ENCODE measurements around the gene TRABD2B.

TRABD2B gene

GRCh38 chr1:47796626-47797025, 200.6 kb downstream of the TRABD2B start:
- intact Hi-C loops (cut with DNase I): no loop called here
- no peak for DNase-seq

- intact Hi-C loops (cut with DNase I): no loop called here
- no peak for DNase-seq
Observed at GRCh38 chr1:47795102-47795501, 202.1 kb downstream of the TRABD2B start.

GRCh38 chr1:47794530-47794929, 202.7 kb downstream of the TRABD2B start:
- intact Hi-C loops (cut with DNase I): no loop called here
- no peak for DNase-seq

- intact Hi-C loops (cut with DNase I): no loop called here
- no peak for DNase-seq
Observed at GRCh38 chr1:47794081-47794480, 203.1 kb downstream of the TRABD2B start.

- DNase-seq: no peak
- intact Hi-C loops (cut with DNase I): no loop called here
Observed at GRCh38 chr1:47793563-47793962, 203.6 kb downstream of the TRABD2B start.

- intact Hi-C loops (cut with DNase I): no loop called here
- DNase-seq: no peak
Observed at GRCh38 chr1:47792779-47793178, 204.4 kb downstream of the TRABD2B start.

- no peak for DNase-seq
- intact Hi-C loops (cut with DNase I): no loop called here
Observed at GRCh38 chr1:47791879-47792608, 205.1 kb downstream of the TRABD2B start.

GRCh38 chr1:47788761-47789160, 208.4 kb downstream of the TRABD2B start:
- intact Hi-C loops (cut with DNase I): no loop called here
- no peak for DNase-seq

GRCh38 chr1:47787560-47787959, 209.6 kb downstream of the TRABD2B start:
- no peak for DNase-seq
- intact Hi-C loops (cut with DNase I): no loop called here

- intact Hi-C loops (cut with DNase I): no loop called here
- DNase-seq: no peak
Observed at GRCh38 chr1:47786316-47786715, 210.9 kb downstream of the TRABD2B start.

- intact Hi-C loops (cut with DNase I): no loop called here
- DNase-seq: no peak
Observed at GRCh38 chr1:47785561-47786271, 211.5 kb downstream of the TRABD2B start.

GRCh38 chr1:47785118-47785517, 212.1 kb downstream of the TRABD2B start:
- intact Hi-C loops (cut with DNase I): no loop called here
- no peak for DNase-seq

- intact Hi-C loops (cut with DNase I): no loop called here
- DNase-seq: no peak
Observed at GRCh38 chr1:47784497-47784822, 212.7 kb downstream of the TRABD2B start.

GRCh38 chr1:47783638-47784496, 213.3 kb downstream of the TRABD2B start:
- intact Hi-C loops (cut with DNase I): no loop called here
- DNase-seq: no peak

- intact Hi-C loops (cut with DNase I): no loop called here
Observed at GRCh38 chr1:47782414-47783166, 214.6 kb downstream of the TRABD2B start.

GRCh38 chr1:47781171-47781959, 215.8 kb downstream of the TRABD2B start:
- peak in 13 of 42 donors; percentile 3 to 45 (median 20) for DNase-seq
- intact Hi-C loops (cut with DNase I): no loop called here

More at GRCh38 chr1:47782414-47783166, 214.6 kb downstream of the TRABD2B start:
- DNase-seq: no peak

- DNase-seq: no peak
- intact Hi-C loops (cut with DNase I): no loop called here
Observed at GRCh38 chr1:47780469-47780995, 216.7 kb downstream of the TRABD2B start.

- DNase-seq: no peak
- intact Hi-C loops (cut with DNase I): no loop called here
Observed at GRCh38 chr1:47779613-47780012, 217.6 kb downstream of the TRABD2B start.

Measured in head of caudate nucleus (tissue), 42 donors.